ENCODE results near the gene SMIM32.

DNA sequence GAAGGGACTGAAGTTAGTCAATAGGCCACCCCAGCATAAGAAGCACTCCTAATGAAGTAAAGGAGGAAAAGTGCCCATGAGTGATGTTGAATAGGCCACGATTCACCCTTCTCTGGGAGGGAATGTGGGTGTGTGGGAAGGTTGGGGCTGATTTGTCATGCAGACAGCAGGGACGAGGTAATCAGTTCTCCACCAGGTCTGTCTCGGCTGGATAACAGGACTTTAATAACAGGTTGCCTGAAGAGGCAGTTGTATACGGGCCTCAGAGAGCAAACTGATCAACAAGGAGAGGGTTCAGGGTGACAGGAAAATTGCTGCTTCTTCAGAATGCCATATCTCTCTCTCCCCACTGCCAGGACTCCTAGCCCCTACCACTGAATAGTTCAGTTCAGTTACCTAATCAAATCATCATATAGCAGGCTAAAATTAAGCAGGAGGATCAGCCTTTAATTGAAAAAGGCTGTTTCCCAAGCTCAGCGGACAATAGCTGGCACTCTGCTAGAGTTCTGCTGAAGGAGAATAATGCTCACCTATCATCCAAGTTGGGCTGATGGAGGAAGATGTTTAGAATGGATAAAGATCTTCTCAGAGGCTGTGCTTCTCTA lies 43.6 kb upstream of the SMIM32 start:
- TF ChIP-seq EP300 (IDR thresholded peaks at IDR 0.05) (no peak), POLR2A (IDR thresholded peaks at IDR 0.05) (no peak)
- TF ChIP-seq, protein P1, sequence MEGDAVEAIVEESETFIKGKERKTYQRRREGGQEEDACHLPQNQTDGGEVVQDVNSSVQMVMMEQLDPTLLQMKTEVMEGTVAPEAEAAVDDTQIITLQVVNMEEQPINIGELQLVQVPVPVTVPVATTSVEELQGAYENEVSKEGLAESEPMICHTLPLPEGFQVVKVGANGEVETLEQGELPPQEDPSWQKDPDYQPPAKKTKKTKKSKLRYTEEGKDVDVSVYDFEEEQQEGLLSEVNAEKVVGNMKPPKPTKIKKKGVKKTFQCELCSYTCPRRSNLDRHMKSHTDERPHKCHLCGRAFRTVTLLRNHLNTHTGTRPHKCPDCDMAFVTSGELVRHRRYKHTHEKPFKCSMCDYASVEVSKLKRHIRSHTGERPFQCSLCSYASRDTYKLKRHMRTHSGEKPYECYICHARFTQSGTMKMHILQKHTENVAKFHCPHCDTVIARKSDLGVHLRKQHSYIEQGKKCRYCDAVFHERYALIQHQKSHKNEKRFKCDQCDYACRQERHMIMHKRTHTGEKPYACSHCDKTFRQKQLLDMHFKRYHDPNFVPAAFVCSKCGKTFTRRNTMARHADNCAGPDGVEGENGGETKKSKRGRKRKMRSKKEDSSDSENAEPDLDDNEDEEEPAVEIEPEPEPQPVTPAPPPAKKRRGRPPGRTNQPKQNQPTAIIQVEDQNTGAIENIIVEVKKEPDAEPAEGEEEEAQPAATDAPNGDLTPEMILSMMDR (IDR thresholded peaks at IDR 0.05) = no peak
